Measurements from ENCODE around the gene ZNF189. TPM values are rescaled to one million over a fixed set of nuclear protein-coding genes. Genes with fewer than 3 reads are reported as not detected.

The ZNF189 gene
- total RNA-seq, 1 donor from 2014 or later = 31.0 TPM

GRCh38 chr9:101453776-101454570 is 55.3 kb downstream of the ZNF189 start:
- Mint-ChIP-seq H3K27ac (ENCODE audit: unreplicated experiment) (no peak overlapping the region), H3K27me3 (ENCODE audit: unreplicated experiment) (no peaks in the 10 kb centered on the region), H3K4me3 (ENCODE audit: unreplicated experiment) (no peak overlapping the region), H3K36me3 (ENCODE audit: low read depth, unreplicated experiment) (peaks cover 12% of the 10 kb centered on the region), H3K9me3 (ENCODE audit: unreplicated experiment) (peaks cover 19% of the 10 kb centered on the region), H3K4me1 (ENCODE audit: unreplicated experiment) (peaks cover 38% of the 10 kb centered on the region)
- TF ChIP-seq, protein P1, sequence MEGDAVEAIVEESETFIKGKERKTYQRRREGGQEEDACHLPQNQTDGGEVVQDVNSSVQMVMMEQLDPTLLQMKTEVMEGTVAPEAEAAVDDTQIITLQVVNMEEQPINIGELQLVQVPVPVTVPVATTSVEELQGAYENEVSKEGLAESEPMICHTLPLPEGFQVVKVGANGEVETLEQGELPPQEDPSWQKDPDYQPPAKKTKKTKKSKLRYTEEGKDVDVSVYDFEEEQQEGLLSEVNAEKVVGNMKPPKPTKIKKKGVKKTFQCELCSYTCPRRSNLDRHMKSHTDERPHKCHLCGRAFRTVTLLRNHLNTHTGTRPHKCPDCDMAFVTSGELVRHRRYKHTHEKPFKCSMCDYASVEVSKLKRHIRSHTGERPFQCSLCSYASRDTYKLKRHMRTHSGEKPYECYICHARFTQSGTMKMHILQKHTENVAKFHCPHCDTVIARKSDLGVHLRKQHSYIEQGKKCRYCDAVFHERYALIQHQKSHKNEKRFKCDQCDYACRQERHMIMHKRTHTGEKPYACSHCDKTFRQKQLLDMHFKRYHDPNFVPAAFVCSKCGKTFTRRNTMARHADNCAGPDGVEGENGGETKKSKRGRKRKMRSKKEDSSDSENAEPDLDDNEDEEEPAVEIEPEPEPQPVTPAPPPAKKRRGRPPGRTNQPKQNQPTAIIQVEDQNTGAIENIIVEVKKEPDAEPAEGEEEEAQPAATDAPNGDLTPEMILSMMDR (IDR thresholded peaks at IDR 0.05; ENCODE audit: unreplicated experiment) = no peak
- no peak for DNase-seq (ENCODE audit: low spot score)

- TF ChIP-seq, protein P1 (IDR thresholded peaks at IDR 0.05; ENCODE audit: unreplicated experiment) = no peak
- Mint-ChIP-seq H3K27ac (ENCODE audit: unreplicated experiment) (peak overlapping the region; percentile 93), H3K9me3 (ENCODE audit: unreplicated experiment) (peaks cover 19% of the 10 kb centered on the region), H3K27me3 (ENCODE audit: unreplicated experiment) (no peaks in the 10 kb centered on the region), H3K4me1 (ENCODE audit: unreplicated experiment) (peaks cover 36% of the 10 kb centered on the region), H3K4me3 (ENCODE audit: unreplicated experiment) (no peak overlapping the region), H3K36me3 (ENCODE audit: low read depth, unreplicated experiment) (peaks cover 12% of the 10 kb centered on the region)
- DNase-seq (ENCODE audit: low spot score) = no peak
These were observed 57.1 kb downstream of the ZNF189 start for GRCh38 chr9:101455656-101456240.

- H3K36me3 Mint-ChIP-seq (ENCODE audit: low read depth, unreplicated experiment) = peaks cover 7% of the 10 kb centered on the region
- DNase-seq (ENCODE audit: low spot score) = no peak
- TF ChIP-seq, protein P1 (IDR thresholded peaks at IDR 0.05; ENCODE audit: unreplicated experiment) = no peak
- no peak overlapping the region for H3K4me3 Mint-ChIP-seq (ENCODE audit: unreplicated experiment)
- no peaks in the 10 kb centered on the region for H3K27me3 Mint-ChIP-seq (ENCODE audit: unreplicated experiment)
- H3K4me1 Mint-ChIP-seq (ENCODE audit: unreplicated experiment) = peaks cover 36% of the 10 kb centered on the region
- peaks cover 14% of the 10 kb centered on the region for H3K9me3 Mint-ChIP-seq (ENCODE audit: unreplicated experiment)
- H3K27ac Mint-ChIP-seq (ENCODE audit: unreplicated experiment) = peak overlapping the region; percentile 57
These were observed 58.4 kb downstream of the ZNF189 start for GRCh38 chr9:101457003-101457402.

DNA sequence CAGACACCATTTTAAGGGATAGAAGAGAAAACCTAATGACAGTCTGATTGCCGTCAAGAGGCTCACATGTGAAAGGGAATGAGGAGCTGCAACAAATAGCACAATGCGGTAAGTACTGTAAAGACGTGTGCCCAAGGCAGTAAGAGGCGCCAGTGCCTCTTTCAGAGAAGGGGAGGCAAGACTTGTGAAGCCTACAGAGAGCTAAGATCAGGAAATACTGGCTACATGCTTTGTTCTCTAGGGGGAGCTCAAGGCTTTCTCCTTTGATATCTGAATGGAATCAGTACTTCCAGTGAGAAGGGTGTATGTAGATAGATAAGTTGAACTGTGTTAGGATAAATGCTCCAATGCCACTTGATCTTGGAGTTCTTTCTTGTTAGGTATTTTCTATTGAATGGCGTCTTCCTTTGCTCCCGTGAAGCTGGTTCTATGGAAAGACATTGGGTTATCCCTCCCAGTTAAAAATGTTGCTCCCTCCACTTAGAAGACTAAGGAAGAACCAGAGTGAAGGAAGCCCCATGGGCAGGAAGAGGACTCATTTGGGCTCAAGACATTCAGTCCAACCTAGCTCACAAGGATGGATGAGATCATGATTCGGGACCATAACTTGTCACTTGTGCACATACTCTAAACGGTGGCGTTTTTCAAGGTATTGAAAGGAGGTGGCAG is 60.4 kb downstream of the ZNF189 start:
- no peaks in the 10 kb centered on the region for H3K36me3 Mint-ChIP-seq (ENCODE audit: low read depth, unreplicated experiment)
- no peak overlapping the region for H3K4me3 Mint-ChIP-seq (ENCODE audit: unreplicated experiment)
- H3K4me1 Mint-ChIP-seq (ENCODE audit: unreplicated experiment) = peaks cover 41% of the 10 kb centered on the region
- no peaks in the 10 kb centered on the region for H3K27me3 Mint-ChIP-seq (ENCODE audit: unreplicated experiment)
- peak; percentile 36 for DNase-seq (ENCODE audit: low spot score)
- TF ChIP-seq, protein P1 (IDR thresholded peaks at IDR 0.05; ENCODE audit: unreplicated experiment) = no peak
- peak overlapping the region; percentile 7 for H3K27ac Mint-ChIP-seq (ENCODE audit: unreplicated experiment)
- H3K9me3 Mint-ChIP-seq (ENCODE audit: unreplicated experiment) = no peaks in the 10 kb centered on the region

Other genes starting within 250 kb of the ZNF189 start
- not detected for gene BAAT, start 13.8 kb upstream of the ZNF189 start, total RNA-seq (ENCODE audit: unreplicated experiment)
- gene MRPL50, start 233 bp upstream of the ZNF189 start, total RNA-seq (ENCODE audit: unreplicated experiment) = 11.1 TPM
- gene ALDOB, start 36.9 kb downstream of the ZNF189 start, total RNA-seq (ENCODE audit: unreplicated experiment) = 0.31 TPM
- 46.1 TPM for gene RNF20, start 135.0 kb downstream of the ZNF189 start, total RNA-seq (ENCODE audit: unreplicated experiment)
- gene PPP3R2, start 196.1 kb downstream of the ZNF189 start, total RNA-seq (ENCODE audit: unreplicated experiment) = 2.2 TPM

All from endothelial cell (in vitro differentiated cells).